ENCODE measurements around the gene SMIM24.

The SMIM24 gene

GRCh38 chr19:3477951-3478350 is 2.4 kb downstream of the SMIM24 start:
- Histone ChIP-seq H3K9me3 (ENCODE audit: insufficient read depth, low read depth, low read length) (no peaks in the 10 kb centered on the region), H3K4me3 (ENCODE audit: low read length) (no peak overlapping the region), H3K27ac (ENCODE audit: low read length) (no peak overlapping the region), H3K27me3 (ENCODE audit: insufficient read depth, low read length) (peaks cover 25% of the 10 kb centered on the region), H3K4me1 (ENCODE audit: insufficient read depth, low read length) (no peaks in the 10 kb centered on the region), H3K9ac (ENCODE audit: low read depth, low read length) (no peak overlapping the region), H3K36me3 (ENCODE audit: insufficient read depth, low read depth, low read length) (no peaks in the 10 kb centered on the region)

DNA sequence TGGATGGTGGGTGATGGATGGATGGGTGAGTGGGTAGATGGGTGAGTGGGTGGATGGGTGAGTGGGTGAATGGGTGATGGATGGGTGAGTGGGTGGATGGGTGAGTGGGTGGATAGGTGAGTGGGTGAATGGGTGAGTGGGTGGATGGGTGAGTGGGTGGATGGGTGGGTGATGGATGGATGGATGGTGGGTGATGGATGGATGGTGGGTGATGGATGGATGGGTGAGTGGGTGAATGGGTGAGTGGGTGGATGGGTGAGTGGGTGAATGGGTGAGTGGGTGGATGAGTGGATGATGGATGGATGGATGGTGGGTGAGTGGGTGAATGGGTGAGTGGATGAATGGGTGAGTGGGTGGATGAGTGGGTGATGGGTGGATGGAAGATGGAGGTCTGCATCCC is 2.8 kb downstream of the SMIM24 start:
- H3K4me1 ChIP-seq (ENCODE audit: insufficient read depth, low read length) = no peaks in the 10 kb centered on the region
- H3K9me3 ChIP-seq (ENCODE audit: insufficient read depth, low read depth, low read length) = no peaks in the 10 kb centered on the region
- no peak overlapping the region for H3K4me3 ChIP-seq (ENCODE audit: low read length)
- H3K27me3 ChIP-seq (ENCODE audit: insufficient read depth, low read length) = peaks cover 26% of the 10 kb centered on the region
- H3K9ac ChIP-seq (ENCODE audit: low read depth, low read length) = no peak overlapping the region
- H3K27ac ChIP-seq (ENCODE audit: low read length) = no peak overlapping the region
- H3K36me3 ChIP-seq (ENCODE audit: insufficient read depth, low read depth, low read length) = no peaks in the 10 kb centered on the region

DNA sequence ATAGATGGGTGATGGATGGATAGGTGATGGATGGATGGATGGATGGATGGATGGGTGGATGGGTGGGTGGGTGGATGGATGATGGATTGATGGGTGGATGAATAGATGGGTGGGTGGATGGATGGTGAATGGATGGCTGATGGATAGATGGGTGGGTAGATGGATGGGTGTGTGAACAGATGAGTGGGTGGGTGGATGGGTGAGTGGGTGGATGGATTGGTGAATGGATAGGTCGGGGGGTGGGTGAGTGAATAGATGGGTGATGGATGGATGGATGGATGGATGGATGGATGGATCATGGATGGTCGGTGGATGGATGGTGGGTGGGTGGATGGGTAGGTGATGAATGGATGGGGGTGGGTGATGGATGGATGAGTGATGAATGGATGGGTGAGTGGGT is 3.5 kb downstream of the SMIM24 start:
- Histone ChIP-seq H3K4me3 (ENCODE audit: low read length) (no peak overlapping the region), H3K36me3 (ENCODE audit: insufficient read depth, low read depth, low read length) (no peaks in the 10 kb centered on the region), H3K9ac (ENCODE audit: low read depth, low read length) (no peak overlapping the region), H3K27ac (ENCODE audit: low read length) (no peak overlapping the region), H3K9me3 (ENCODE audit: insufficient read depth, low read depth, low read length) (no peaks in the 10 kb centered on the region), H3K4me1 (ENCODE audit: insufficient read depth, low read length) (no peaks in the 10 kb centered on the region), H3K27me3 (ENCODE audit: insufficient read depth, low read length) (peaks cover 33% of the 10 kb centered on the region)

- H3K9me3 ChIP-seq (ENCODE audit: insufficient read depth, low read depth, low read length) = no peaks in the 10 kb centered on the region
- no peak overlapping the region for H3K4me3 ChIP-seq (ENCODE audit: low read length)
- peaks cover 43% of the 10 kb centered on the region for H3K27me3 ChIP-seq (ENCODE audit: insufficient read depth, low read length)
- no peak overlapping the region for H3K9ac ChIP-seq (ENCODE audit: low read depth, low read length)
- no peak overlapping the region for H3K27ac ChIP-seq (ENCODE audit: low read length)
- no peaks in the 10 kb centered on the region for H3K36me3 ChIP-seq (ENCODE audit: insufficient read depth, low read depth, low read length)
- H3K4me1 ChIP-seq (ENCODE audit: insufficient read depth, low read length) = no peaks in the 10 kb centered on the region
Observed at GRCh38 chr19:3475449-3475848, 4.9 kb downstream of the SMIM24 start.

DNA sequence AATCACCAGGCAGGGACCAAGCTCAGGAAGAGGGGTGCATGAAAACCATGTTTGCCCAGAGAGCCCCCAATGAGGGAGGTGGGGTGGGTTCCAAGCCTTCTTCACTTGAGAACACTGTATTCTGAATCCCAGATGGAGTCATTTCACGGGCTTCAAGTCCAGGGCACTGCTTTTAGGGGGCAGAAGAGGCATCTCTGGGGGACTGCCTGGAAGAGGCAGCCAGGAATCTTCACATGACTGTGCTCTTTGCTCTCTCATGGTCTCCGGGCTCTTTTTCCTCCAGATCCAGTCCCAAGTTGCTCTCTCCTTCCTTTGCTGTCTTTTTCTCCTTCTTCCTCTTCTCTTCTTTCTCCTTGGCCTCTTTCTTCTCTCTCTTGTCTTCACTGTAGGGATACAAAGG is 5.7 kb downstream of the SMIM24 start:
- H3K27me3 ChIP-seq (ENCODE audit: insufficient read depth, low read length) = peaks cover 51% of the 10 kb centered on the region
- H3K9me3 ChIP-seq (ENCODE audit: insufficient read depth, low read depth, low read length) = no peaks in the 10 kb centered on the region
- no peak overlapping the region for H3K4me3 ChIP-seq (ENCODE audit: low read length)
- no peak overlapping the region for H3K9ac ChIP-seq (ENCODE audit: low read depth, low read length)
- no peak overlapping the region for H3K27ac ChIP-seq (ENCODE audit: low read length)
- H3K4me1 ChIP-seq (ENCODE audit: insufficient read depth, low read length) = no peaks in the 10 kb centered on the region
- H3K36me3 ChIP-seq (ENCODE audit: insufficient read depth, low read depth, low read length) = no peaks in the 10 kb centered on the region

DNA sequence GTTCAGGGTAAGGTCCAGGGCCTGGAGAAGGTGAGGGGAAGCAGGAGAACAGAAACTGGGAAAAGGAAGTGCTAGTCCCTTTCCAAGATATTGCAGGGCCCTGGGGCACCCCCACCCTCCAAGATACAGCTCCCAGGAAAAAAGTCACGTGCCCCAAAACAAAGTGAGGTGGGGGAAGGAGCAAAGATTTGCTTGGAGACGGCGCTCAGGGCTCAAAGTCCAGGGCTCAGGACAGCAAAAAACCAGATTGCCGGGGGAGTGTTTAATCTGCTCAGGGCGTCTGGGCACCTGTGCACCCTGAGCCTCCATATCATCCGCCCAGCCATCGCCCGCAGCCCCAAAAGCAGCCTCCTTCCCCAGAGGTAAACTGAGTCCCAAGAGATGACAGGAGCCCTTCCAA is 6.3 kb downstream of the SMIM24 start:
- no peaks in the 10 kb centered on the region for H3K4me1 ChIP-seq (ENCODE audit: insufficient read depth, low read length)
- H3K9ac ChIP-seq (ENCODE audit: low read depth, low read length) = no peak overlapping the region
- no peaks in the 10 kb centered on the region for H3K9me3 ChIP-seq (ENCODE audit: insufficient read depth, low read depth, low read length)
- peaks cover 57% of the 10 kb centered on the region for H3K27me3 ChIP-seq (ENCODE audit: insufficient read depth, low read length)
- H3K36me3 ChIP-seq (ENCODE audit: insufficient read depth, low read depth, low read length) = no peaks in the 10 kb centered on the region
- no peak overlapping the region for H3K4me3 ChIP-seq (ENCODE audit: low read length)
- no peak overlapping the region for H3K27ac ChIP-seq (ENCODE audit: low read length)

DNA sequence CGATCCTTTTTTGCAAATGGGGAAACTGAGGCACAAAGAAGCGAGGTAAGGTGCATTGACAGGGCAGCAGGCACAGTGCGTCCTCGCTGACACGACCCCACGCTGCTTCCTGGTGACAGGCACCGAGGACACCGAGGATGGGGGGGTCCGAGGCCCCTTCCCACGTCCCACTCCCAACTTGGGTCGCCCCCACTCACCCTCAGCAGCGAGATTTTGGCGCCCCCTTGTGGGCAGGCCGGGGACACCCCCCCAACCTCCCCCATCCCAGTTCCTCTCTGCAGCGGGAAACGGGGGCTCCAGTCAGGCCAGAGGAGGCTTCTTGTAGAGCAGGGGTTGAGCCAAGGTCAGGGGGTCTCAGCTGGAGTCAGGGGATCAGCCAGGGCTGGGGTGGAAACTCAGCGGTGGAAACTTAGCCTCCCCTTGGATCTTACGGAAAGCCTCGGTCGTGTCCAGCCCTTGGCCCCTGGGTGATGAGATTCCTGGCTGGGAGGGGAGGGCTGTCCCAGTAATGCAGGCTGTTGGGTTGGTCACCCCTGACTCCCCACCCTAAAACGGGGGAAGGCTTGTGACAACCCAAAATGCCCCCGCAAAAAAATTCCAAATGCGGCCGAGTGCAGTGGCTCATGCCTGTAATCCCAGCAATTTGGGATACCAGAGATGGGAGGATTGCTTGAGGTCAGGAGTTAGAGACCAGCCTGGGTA is 8.2 kb downstream of the SMIM24 start:
- Histone ChIP-seq H3K27ac (ENCODE audit: low read length) (no peak overlapping the region), H3K4me1 (ENCODE audit: insufficient read depth, low read length) (no peaks in the 10 kb centered on the region), H3K27me3 (ENCODE audit: insufficient read depth, low read length) (peaks cover 50% of the 10 kb centered on the region), H3K36me3 (ENCODE audit: insufficient read depth, low read depth, low read length) (no peaks in the 10 kb centered on the region), H3K9me3 (ENCODE audit: insufficient read depth, low read depth, low read length) (peaks cover 4% of the 10 kb centered on the region; the same call in 1 of the 2 replicates), H3K9ac (ENCODE audit: low read depth, low read length) (no peak overlapping the region), H3K4me3 (ENCODE audit: low read length) (no peak overlapping the region)

GRCh38 chr19:3470500-3471128 is 9.7 kb downstream of the SMIM24 start:
- H3K36me3 ChIP-seq (ENCODE audit: insufficient read depth, low read depth, low read length) = no peaks in the 10 kb centered on the region
- no peak overlapping the region for H3K27ac ChIP-seq (ENCODE audit: low read length)
- H3K27me3 ChIP-seq (ENCODE audit: insufficient read depth, low read length) = peaks cover 55% of the 10 kb centered on the region
- H3K9ac ChIP-seq (ENCODE audit: low read depth, low read length) = no peak overlapping the region
- H3K4me3 ChIP-seq (ENCODE audit: low read length) = no peak overlapping the region
- peaks cover 4% of the 10 kb centered on the region; the same call in 1 of the 2 replicates for H3K9me3 ChIP-seq (ENCODE audit: insufficient read depth, low read depth, low read length)
- H3K4me1 ChIP-seq (ENCODE audit: insufficient read depth, low read length) = no peaks in the 10 kb centered on the region

DNA sequence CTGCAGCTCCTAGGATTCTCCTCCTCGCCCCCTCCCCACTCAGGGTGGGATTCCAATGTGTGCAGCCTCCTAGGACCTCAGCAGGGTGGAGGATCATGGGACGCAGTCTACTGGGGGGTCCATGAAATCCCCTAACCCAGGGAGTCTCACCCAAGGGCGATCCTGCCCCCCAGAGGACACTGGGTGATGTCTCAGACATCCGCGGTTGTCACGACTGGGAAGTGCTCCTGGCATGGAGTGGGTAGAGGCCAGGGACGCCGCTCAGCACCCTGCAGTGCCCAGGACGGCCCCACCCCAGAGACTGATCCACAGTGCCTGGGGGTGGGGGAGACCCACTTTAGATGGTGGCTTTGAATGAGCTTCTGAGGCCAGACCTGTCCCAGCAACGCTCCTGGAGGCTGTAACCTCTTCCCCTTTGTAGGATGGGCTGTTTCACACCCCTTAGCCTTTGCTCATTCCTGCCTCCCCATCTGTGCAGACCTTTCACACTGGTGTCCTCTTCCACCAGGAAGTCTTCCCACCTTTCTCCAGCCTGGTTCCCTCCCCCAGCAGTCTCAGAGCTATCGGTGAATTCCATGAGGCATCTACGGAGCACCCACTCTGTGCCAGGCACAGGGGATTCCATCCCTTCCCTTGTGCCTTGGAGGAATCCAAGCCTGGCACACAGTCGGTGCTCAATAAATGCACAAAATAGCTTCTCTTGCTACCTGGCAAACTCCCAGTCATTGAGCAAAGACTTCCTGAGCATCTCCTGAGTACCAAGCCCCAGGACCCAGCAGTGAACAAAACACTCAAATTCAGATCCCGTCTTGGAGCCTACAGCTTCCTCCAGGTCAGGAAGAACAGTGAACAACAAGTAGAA is 10.5 kb downstream of the SMIM24 start:
- no peak overlapping the region for H3K27ac ChIP-seq (ENCODE audit: low read length)
- H3K4me1 ChIP-seq (ENCODE audit: insufficient read depth, low read length) = no peaks in the 10 kb centered on the region
- no peak overlapping the region for H3K9ac ChIP-seq (ENCODE audit: low read depth, low read length)
- H3K27me3 ChIP-seq (ENCODE audit: insufficient read depth, low read length) = peaks cover 56% of the 10 kb centered on the region
- H3K36me3 ChIP-seq (ENCODE audit: insufficient read depth, low read depth, low read length) = no peaks in the 10 kb centered on the region
- peaks cover 4% of the 10 kb centered on the region; the same call in 1 of the 2 replicates for H3K9me3 ChIP-seq (ENCODE audit: insufficient read depth, low read depth, low read length)
- H3K4me3 ChIP-seq (ENCODE audit: low read length) = no peak overlapping the region

- Histone ChIP-seq H3K27me3 (ENCODE audit: insufficient read depth, low read length) (peaks cover 72% of the 10 kb centered on the region), H3K27ac (ENCODE audit: low read length) (no peak overlapping the region), H3K9me3 (ENCODE audit: insufficient read depth, low read depth, low read length) (peaks cover 4% of the 10 kb centered on the region; the same call in 1 of the 2 replicates)
Observed at GRCh38 chr19:3468211-3468610, 12.1 kb downstream of the SMIM24 start.

DNA sequence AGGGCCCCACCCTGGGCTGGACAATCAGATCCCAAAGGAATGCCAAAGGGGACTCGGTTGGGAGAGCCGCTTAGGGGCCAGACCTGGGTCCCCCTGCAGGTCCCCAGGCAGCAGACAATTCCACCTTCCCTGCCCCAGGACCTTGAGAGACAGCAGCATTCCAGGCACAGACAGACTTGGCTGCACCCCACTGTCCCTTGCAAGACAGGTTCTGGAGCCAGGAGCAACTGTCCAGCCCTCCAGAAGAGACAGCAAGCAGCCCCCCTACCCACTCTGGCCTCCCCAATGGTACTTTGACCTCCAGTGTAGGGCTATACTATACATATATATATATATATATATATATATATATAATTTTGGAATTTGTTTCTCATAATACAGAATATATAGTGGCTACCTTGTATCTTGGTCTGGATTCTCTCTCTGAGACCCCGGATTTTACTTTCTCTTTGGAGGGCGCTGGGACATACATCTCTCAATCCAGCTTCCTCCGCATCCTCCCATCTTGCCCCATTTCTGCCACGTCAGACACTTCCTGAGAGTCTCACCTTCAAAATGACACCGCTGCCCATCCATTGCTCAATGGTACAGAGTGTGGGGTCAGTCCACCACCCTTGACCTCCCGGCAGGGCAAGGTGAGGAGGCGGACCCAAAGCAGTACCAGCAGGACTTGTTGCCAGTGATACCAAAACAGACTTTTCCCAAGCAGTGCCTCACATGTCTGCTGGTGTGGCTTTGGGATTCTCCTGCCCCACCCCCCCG is 12.7 kb downstream of the SMIM24 start:
- Histone ChIP-seq H3K27me3 (ENCODE audit: insufficient read depth, low read length) (peaks cover 78% of the 10 kb centered on the region), H3K27ac (ENCODE audit: low read length) (no peak overlapping the region), H3K4me1 (ENCODE audit: insufficient read depth, low read length) (no peaks in the 10 kb centered on the region), H3K4me3 (ENCODE audit: low read length) (no peak overlapping the region), H3K9ac (ENCODE audit: low read depth, low read length) (no peak overlapping the region), H3K36me3 (ENCODE audit: insufficient read depth, low read depth, low read length) (no peaks in the 10 kb centered on the region), H3K9me3 (ENCODE audit: insufficient read depth, low read depth, low read length) (peaks cover 4% of the 10 kb centered on the region; the same call in 1 of the 2 replicates)

More at GRCh38 chr19:3468211-3468610, 12.1 kb downstream of the SMIM24 start:
- Histone ChIP-seq H3K4me1 (ENCODE audit: insufficient read depth, low read length) (no peaks in the 10 kb centered on the region), H3K9ac (ENCODE audit: low read depth, low read length) (no peak overlapping the region), H3K36me3 (ENCODE audit: insufficient read depth, low read depth, low read length) (no peaks in the 10 kb centered on the region), H3K4me3 (ENCODE audit: low read length) (no peak overlapping the region)

All from iPS-20b (cell line).